WTC11 (cell line): ENCODE measurements around the gene MITD1. TPM values are rescaled to one million over a fixed set of nuclear protein-coding genes. Genes with fewer than 3 reads are reported as not detected.

Experiments
- ATAC-seq: fragments of 200-7000 bp; cut with Tn5 transposase; 2 replicates; pipeline ENCODE4 v1.10.0; 2021; ENCODE audit warnings: mild to moderate bottlenecking, moderate library complexity
- CTCF ChIA-PET: fragments of 300-600 bp; sonication (Branson Sonifier 250); formaldehyde crosslinking; loops from one replicate; lab custom pipeline; 2021; ENCODE audit warnings: antibody characterized with exemption; lab: Charles Lee
- POLR2A ChIA-PET: fragments of 350-600 bp; sonication (Branson Sonifier 250); formaldehyde crosslinking; loops from one replicate; lab custom pipeline; 2021; ENCODE audit warnings: antibody characterized with exemption; lab: Charles Lee
- DNase-seq: peaks from one replicate; pipeline ENCODE4 v3.0.0; 2021; ENCODE audit warnings: low spot score
- H3K27ac Mint-ChIP-seq: 2 replicates; pipeline ENCODE4 v1.8.0; 2021; ENCODE audit warnings: mixed read lengths
- H3K27me3 Mint-ChIP-seq: 2 replicates; pipeline ENCODE4 v1.8.0; 2021; ENCODE audit warnings: low read depth, mild to moderate bottlenecking, moderate library complexity, mixed read lengths
- H3K36me3 Mint-ChIP-seq: 2 replicates; pipeline ENCODE4 v1.8.0; 2021; ENCODE audit warnings: mixed read lengths
- H3K4me1 Mint-ChIP-seq: 2 replicates; pipeline ENCODE4 v1.8.0; 2022; ENCODE audit warnings: mixed read lengths
- H3K4me3 Mint-ChIP-seq: 2 replicates; pipeline ENCODE4 v1.8.0; 2021; ENCODE audit warnings: mild to moderate bottlenecking, moderate library complexity, mixed read lengths
- H3K9me3 Mint-ChIP-seq: 2 replicates; pipeline ENCODE4 v1.8.0; 2021; ENCODE audit warnings: mixed read lengths
- AFF4 ChIP-seq: sonication (generic); formaldehyde crosslinking; IDR thresholded peaks from 2 replicates; pipeline ENCODE4 v1.8.1; 2023; ENCODE audit warnings: mild to moderate bottlenecking, missing genetic modification reagents, borderline replicate concordance
- CDX4 ChIP-seq: fragments of 250-450 bp; sonication (Bioruptor Pico); IDR thresholded peaks from 2 replicates; pipeline ENCODE4 v1.9.0; 2021; ENCODE audit warnings: moderate library complexity, mild to moderate bottlenecking, inconsistent platforms, borderline replicate concordance
- CREM ChIP-seq: sonication (generic); formaldehyde crosslinking; IDR thresholded peaks from 2 replicates; pipeline ENCODE4 v1.8.1; 2022; ENCODE audit warnings: mild to moderate bottlenecking, missing genetic modification reagents, moderate library complexity
- E2F5 ChIP-seq: sonication (generic); formaldehyde crosslinking; IDR thresholded peaks from 2 replicates; pipeline ENCODE4 v1.8.1; 2022; ENCODE audit warnings: mild to moderate bottlenecking, moderate library complexity, missing genetic modification reagents
- ETV6 ChIP-seq: sonication (generic); formaldehyde crosslinking; IDR thresholded peaks from 2 replicates; pipeline ENCODE4 v1.8.1; 2022; ENCODE audit warnings: mild to moderate bottlenecking, missing genetic modification reagents
- FOXP4 ChIP-seq: sonication (generic); formaldehyde crosslinking; IDR thresholded peaks from 2 replicates; pipeline ENCODE4 v1.8.0; 2022; ENCODE audit warnings: mild to moderate bottlenecking, missing genetic modification reagents
- GABPB1 ChIP-seq: sonication (generic); formaldehyde crosslinking; IDR thresholded peaks from 2 replicates; pipeline ENCODE4 v1.8.1; 2023; ENCODE audit warnings: mild to moderate bottlenecking, missing genetic modification reagents
- GTF2I ChIP-seq: fragments of 250-450 bp; sonication (Bioruptor Pico); conservative IDR thresholded peaks from 2 replicates; pipeline ENCODE4 v1.4.0; 2021; ENCODE audit warnings: mild to moderate bottlenecking
- HMGA2 ChIP-seq: fragments of 250-450 bp; sonication (Bioruptor Pico); IDR thresholded peaks from 2 replicates; pipeline ENCODE4 v1.4.0; 2021; ENCODE audit warnings: mild to moderate bottlenecking, moderate library complexity
- IRF2 ChIP-seq: sonication (generic); formaldehyde crosslinking; IDR thresholded peaks from 2 replicates; pipeline ENCODE4 v1.8.0; 2022; ENCODE audit warnings: low read depth, missing genetic modification reagents, borderline replicate concordance
- JAZF1 ChIP-seq: fragments of 250-450 bp; sonication (Bioruptor Pico); IDR thresholded peaks from 2 replicates; pipeline ENCODE4 v1.9.0; 2021; ENCODE audit warnings: moderate library complexity, mild to moderate bottlenecking, inconsistent platforms
- MLX ChIP-seq: sonication (generic); formaldehyde crosslinking; IDR thresholded peaks from 2 replicates; pipeline ENCODE4 v1.8.1; 2023; ENCODE audit warnings: mild to moderate bottlenecking, missing genetic modification reagents, moderate library complexity
- NFYB ChIP-seq: sonication (generic); formaldehyde crosslinking; conservative IDR thresholded peaks from 2 replicates; pipeline ENCODE4 v1.8.0; 2022; ENCODE audit warnings: low read depth, missing genetic modification reagents
- NR1H2 ChIP-seq: sonication (generic); formaldehyde crosslinking; IDR thresholded peaks from 2 replicates; pipeline ENCODE4 v1.9.0; 2021; ENCODE audit warnings: mild to moderate bottlenecking, moderate library complexity, missing genetic modification reagents
- PREB ChIP-seq: sonication (generic); formaldehyde crosslinking; IDR thresholded peaks from 2 replicates; pipeline ENCODE4 v1.8.1; 2022; ENCODE audit warnings: mild to moderate bottlenecking, missing genetic modification reagents, moderate library complexity, borderline replicate concordance
- SMAD4 ChIP-seq: sonication (generic); formaldehyde crosslinking; IDR thresholded peaks from 2 replicates; pipeline ENCODE4 v1.8.0; 2022; ENCODE audit warnings: mild to moderate bottlenecking, missing genetic modification reagents
- USF2 ChIP-seq: sonication (generic); formaldehyde crosslinking; IDR thresholded peaks from 2 replicates; pipeline ENCODE4 v1.8.1; 2023; ENCODE audit warnings: mild to moderate bottlenecking, missing genetic modification reagents, moderate library complexity
- ZBTB43 ChIP-seq: sonication (generic); formaldehyde crosslinking; IDR thresholded peaks from 2 replicates; pipeline ENCODE4 v1.8.1; 2023; ENCODE audit warnings: mild to moderate bottlenecking, missing genetic modification reagents
- ZMAT4 ChIP-seq: fragments of 250-450 bp; sonication (Bioruptor Pico); IDR thresholded peaks from 2 replicates; pipeline ENCODE4 v1.9.0; 2021; ENCODE audit warnings: mild to moderate bottlenecking
- ZNF121 ChIP-seq: sonication (generic); formaldehyde crosslinking; IDR thresholded peaks from 2 replicates; pipeline ENCODE4 v1.8.0; 2023; ENCODE audit warnings: missing genetic modification reagents
- ZNF219 ChIP-seq: sonication (generic); formaldehyde crosslinking; IDR thresholded peaks from 2 replicates; pipeline ENCODE4 v1.8.0; 2023; ENCODE audit warnings: missing genetic modification reagents, mild to moderate bottlenecking, borderline replicate concordance
- ZNF232 ChIP-seq: sonication (generic); formaldehyde crosslinking; IDR thresholded peaks from 2 replicates; pipeline ENCODE4 v1.8.0; 2022; ENCODE audit warnings: mild to moderate bottlenecking, missing genetic modification reagents
- ZNF396 ChIP-seq: fragments of 250-450 bp; sonication (Bioruptor Pico); IDR thresholded peaks from 2 replicates; pipeline ENCODE4 v1.8.0; 2021; ENCODE audit warnings: mild to moderate bottlenecking, moderate library complexity, borderline replicate concordance
- ZNF423 ChIP-seq: fragments of 250-450 bp; sonication (Bioruptor Pico); IDR thresholded peaks from 2 replicates; pipeline ENCODE4 v2.1.2; 2022; ENCODE audit warnings: mild to moderate bottlenecking, moderate library complexity
- total RNA-seq: library from RNA; stranded (reverse); gene quantifications from 3 replicates; pipeline ENCODE4 v1.2.3, GENCODE V29; 2021

The MITD1 gene
- total RNA-seq, 1 experiment from 2014 or later = 33.1 TPM

GRCh38 chr2:99158599-99158998 lies 22.3 kb downstream of the MITD1 start:
- Mint-ChIP-seq H3K4me1 (peaks cover 21% of the 10 kb centered on the region), H3K27me3 (no peaks in the 10 kb centered on the region; the same call in 1 of the 2 replicates), H3K9me3 (no peaks in the 10 kb centered on the region), H3K27ac (no peak overlapping the region; the same call in 1 of the 2 replicates), H3K4me3 (no peak overlapping the region), H3K36me3 (peaks cover 22% of the 10 kb centered on the region)
- DNase-seq = no peak
- POLR2A ChIA-PET = interaction anchor here (1.0 kb wide), 1 partner anchor 23 kb away, joined by 3 read pairs; the partner anchor contains the start of genes MITD1 and MRPL30
- TF ChIP-seq ETV6 (CRISPR knock-in tag) (no peak), CREM (CRISPR knock-in tag) (no peak), ZNF396 (no peak), MLX (no peak), ZMAT4 (CRISPR knock-in tag) (no peak), ZBTB43 (CRISPR knock-in tag) (no peak), SMAD4 (CRISPR knock-in tag) (no peak), GABPB1 (CRISPR knock-in tag) (no peak), IRF2 (CRISPR knock-in tag) (no peak), NFYB (CRISPR knock-in tag) (no peak), ZNF423 (CRISPR knock-in tag) (no peak), JAZF1 (CRISPR knock-in tag) (no peak), ZNF232 (CRISPR knock-in tag) (no peak), AFF4 (CRISPR knock-in tag) (no peak), USF2 (no peak), ZNF219 (CRISPR knock-in tag) (no peak), GTF2I (CRISPR knock-in tag) (no peak)
- CTCF ChIA-PET = interaction anchor here (0.6 to 1.9 kb wide), 6 partner anchors 8 to 156 kb away, joined by 3 to 9 read pairs (median 6); partner anchors contain the start of genes C2orf15, MITD1 and MRPL30
- ATAC-seq = peak; percentile 11; the same call in 1 of the 2 replicates

- Mint-ChIP-seq H3K36me3 (peaks cover 16% of the 10 kb centered on the region), H3K4me3 (no peak overlapping the region), H3K4me1 (peaks cover 21% of the 10 kb centered on the region), H3K27me3 (no peaks in the 10 kb centered on the region; the same call in 1 of the 2 replicates), H3K27ac (no peak overlapping the region), H3K9me3 (no peaks in the 10 kb centered on the region)
- ATAC-seq (no peak), DNase-seq (no peak)
- ChIA-PET CTCF (no interaction called here), POLR2A (no interaction called here)
- TF ChIP-seq PREB = no peak
- TF ChIP-seq HMGA2 (CRISPR knock-in tag) = no peak
- no peak for TF ChIP-seq FOXP4 (CRISPR knock-in tag)
- TF ChIP-seq CDX4 = no peak
- TF ChIP-seq ZNF121 (CRISPR knock-in tag) = no peak
- TF ChIP-seq NR1H2 (CRISPR knock-in tag) = no peak
- TF ChIP-seq E2F5 (CRISPR knock-in tag) = no peak
- TF ChIP-seq ZNF396 = no peak
Observed at GRCh38 chr2:99156891-99157290, 24.0 kb downstream of the MITD1 start.
